ENCODE measurements around the gene ABCD3.

ABCD3 gene

GRCh38 chr1:94544706-94545490 is 126.7 kb downstream of the ABCD3 start:
- peaks cover 3% of the 10 kb centered on the region; the same call in 1 of the 2 replicates for H3K9me3 ChIP-seq
- no peak overlapping the region for H3K9ac ChIP-seq
- no peak overlapping the region for H3K27ac ChIP-seq
- H3K4me2 ChIP-seq = no peak overlapping the region
- no peaks in the 10 kb centered on the region for H4K20me1 ChIP-seq
- no peak for TF ChIP-seq Cebpa-rat (IDR thresholded peaks at IDR 0.05)
- H3K27me3 ChIP-seq = peaks cover 20% of the 10 kb centered on the region
- no peak overlapping the region for H3K4me3 ChIP-seq
- no peaks in the 10 kb centered on the region for H3K36me3 ChIP-seq
- peaks cover 21% of the 10 kb centered on the region for H3K4me1 ChIP-seq

- Histone ChIP-seq H3K27me3 (no peaks in the 10 kb centered on the region), H3K36me3 (no peaks in the 10 kb centered on the region), H4K20me1 (no peaks in the 10 kb centered on the region), H3K9ac (no peak overlapping the region), H3K4me1 (peaks cover 10% of the 10 kb centered on the region), H3K4me2 (no peak overlapping the region), H3K27ac (no peak overlapping the region), H3K9me3 (no peaks in the 10 kb centered on the region), H3K4me3 (no peak overlapping the region)
- no peak for TF ChIP-seq Cebpa-rat (IDR thresholded peaks at IDR 0.05)
Observed at GRCh38 chr1:94549706-94550105, 131.5 kb downstream of the ABCD3 start.

GRCh38 chr1:94550396-94550795 is 132.2 kb downstream of the ABCD3 start:
- no peak overlapping the region for H3K27ac ChIP-seq
- no peaks in the 10 kb centered on the region for H3K27me3 ChIP-seq
- no peak overlapping the region for H3K4me2 ChIP-seq
- peaks cover 10% of the 10 kb centered on the region for H3K4me1 ChIP-seq
- no peaks in the 10 kb centered on the region for H3K9me3 ChIP-seq
- H3K4me3 ChIP-seq = no peak overlapping the region
- no peak for TF ChIP-seq Cebpa-rat (IDR thresholded peaks at IDR 0.05)
- no peak overlapping the region for H3K9ac ChIP-seq
- H4K20me1 ChIP-seq = no peaks in the 10 kb centered on the region
- no peaks in the 10 kb centered on the region for H3K36me3 ChIP-seq

- H3K4me3 ChIP-seq = no peak overlapping the region
- H3K9ac ChIP-seq = no peak overlapping the region
- H3K4me2 ChIP-seq = 0 out of 2 replicates have a peak overlapping the region, but pooled peaks have one; percentile 13
- no peaks in the 10 kb centered on the region for H3K36me3 ChIP-seq
- no peaks in the 10 kb centered on the region for H3K9me3 ChIP-seq
- TF ChIP-seq Cebpa-rat (IDR thresholded peaks at IDR 0.05) = no peak
- H4K20me1 ChIP-seq = no peaks in the 10 kb centered on the region
- peaks cover 10% of the 10 kb centered on the region for H3K4me1 ChIP-seq
- no peaks in the 10 kb centered on the region for H3K27me3 ChIP-seq
- no peak overlapping the region for H3K27ac ChIP-seq
Observed at GRCh38 chr1:94550800-94551241, 132.6 kb downstream of the ABCD3 start.

- Histone ChIP-seq H3K27ac (no peak overlapping the region), H4K20me1 (no peaks in the 10 kb centered on the region), H3K4me1 (peaks cover 10% of the 10 kb centered on the region), H3K4me2 (no peak overlapping the region), H3K9me3 (no peaks in the 10 kb centered on the region), H3K36me3 (no peaks in the 10 kb centered on the region), H3K27me3 (no peaks in the 10 kb centered on the region), H3K4me3 (no peak overlapping the region), H3K9ac (no peak overlapping the region)
- no peak for TF ChIP-seq Cebpa-rat (IDR thresholded peaks at IDR 0.05)
Observed at GRCh38 chr1:94551449-94551848, 133.3 kb downstream of the ABCD3 start.

DNA sequence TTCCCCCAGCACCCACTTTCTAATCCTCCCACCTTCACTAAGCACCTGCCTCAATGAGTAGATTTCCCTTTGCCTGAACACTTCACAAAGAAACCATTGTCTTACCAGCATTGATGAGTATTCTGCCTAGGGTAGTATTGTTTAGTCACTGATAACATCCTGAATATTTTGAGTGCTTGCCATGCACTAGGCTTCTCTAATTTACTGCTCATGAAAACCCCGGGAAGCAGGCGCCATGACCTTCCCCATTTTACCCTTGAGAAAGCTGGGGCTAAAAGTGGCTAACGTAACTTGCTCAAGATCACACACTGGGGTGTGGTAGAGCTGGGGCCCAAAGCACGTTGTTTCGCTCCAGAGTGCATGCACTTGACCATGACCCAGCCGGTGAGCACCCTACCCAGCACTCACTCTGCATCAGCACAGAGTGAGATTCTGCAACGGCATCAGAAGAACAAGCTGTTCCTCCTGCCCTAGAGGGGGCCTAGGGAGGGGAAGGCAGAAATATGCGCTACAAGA is 133.9 kb downstream of the ABCD3 start:
- TF ChIP-seq Cebpa-rat (IDR thresholded peaks at IDR 0.05) = no peak
- Histone ChIP-seq H4K20me1 (no peaks in the 10 kb centered on the region), H3K27ac (no peak overlapping the region), H3K9me3 (no peaks in the 10 kb centered on the region), H3K9ac (no peak overlapping the region), H3K4me1 (peaks cover 10% of the 10 kb centered on the region), H3K36me3 (no peaks in the 10 kb centered on the region), H3K4me3 (no peak overlapping the region), H3K27me3 (no peaks in the 10 kb centered on the region), H3K4me2 (no peak overlapping the region)

DNA sequence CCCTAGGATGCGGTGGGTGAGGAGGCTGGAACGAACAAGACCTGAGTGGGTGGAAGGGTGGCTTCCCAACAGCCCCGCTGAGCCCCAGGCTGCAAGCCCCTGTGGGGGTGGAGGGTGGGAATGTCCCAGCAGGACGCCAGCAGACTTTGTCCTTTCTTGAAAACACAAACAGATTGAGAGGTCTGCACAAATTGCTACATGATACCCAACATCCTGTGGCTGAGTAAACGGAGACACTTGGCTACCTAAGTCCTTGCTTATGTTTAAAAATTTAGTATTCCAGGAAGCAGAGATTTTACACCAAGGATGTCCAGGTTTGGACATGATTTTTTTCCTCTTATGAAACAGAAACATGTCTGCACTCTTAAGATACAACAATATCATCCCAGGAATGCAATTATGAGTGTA is 135.1 kb downstream of the ABCD3 start:
- Histone ChIP-seq H3K27me3 (no peaks in the 10 kb centered on the region), H3K9me3 (no peaks in the 10 kb centered on the region), H3K4me1 (peaks cover 10% of the 10 kb centered on the region), H3K4me3 (no peak overlapping the region), H3K36me3 (no peaks in the 10 kb centered on the region), H4K20me1 (no peaks in the 10 kb centered on the region), H3K9ac (no peak overlapping the region), H3K27ac (no peak overlapping the region), H3K4me2 (no peak overlapping the region)
- no peak for TF ChIP-seq Cebpa-rat (IDR thresholded peaks at IDR 0.05)

DNA sequence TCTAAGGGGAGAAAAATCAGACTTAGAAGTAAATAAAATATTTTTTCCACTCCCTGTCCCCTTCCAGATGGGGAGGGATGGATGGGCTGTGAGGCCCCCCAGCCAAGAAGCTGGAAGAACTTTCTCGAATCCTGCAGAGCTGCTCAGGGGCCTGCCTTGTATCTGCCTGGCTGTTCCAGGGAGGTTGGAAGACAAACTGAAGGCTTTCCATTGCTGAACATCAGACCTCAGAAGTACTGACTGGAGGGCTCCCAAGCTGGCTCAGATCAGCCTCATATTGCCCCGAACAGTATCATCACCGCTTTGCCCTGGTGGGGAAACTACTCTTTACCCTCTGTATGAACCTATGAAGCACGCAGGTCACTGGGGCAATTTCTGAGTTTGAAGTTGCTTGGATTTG is 135.7 kb downstream of the ABCD3 start:
- H3K27me3 ChIP-seq = no peaks in the 10 kb centered on the region
- TF ChIP-seq Cebpa-rat (IDR thresholded peaks at IDR 0.05) = no peak
- no peaks in the 10 kb centered on the region for H4K20me1 ChIP-seq
- no peak overlapping the region for H3K9ac ChIP-seq
- H3K4me2 ChIP-seq = no peak overlapping the region
- no peaks in the 10 kb centered on the region for H3K36me3 ChIP-seq
- H3K27ac ChIP-seq = no peak overlapping the region
- H3K9me3 ChIP-seq = no peaks in the 10 kb centered on the region
- no peak overlapping the region for H3K4me3 ChIP-seq
- peaks cover 10% of the 10 kb centered on the region for H3K4me1 ChIP-seq

- H3K4me3 ChIP-seq = no peak overlapping the region
- no peak overlapping the region for H3K4me2 ChIP-seq
- H3K27me3 ChIP-seq = no peaks in the 10 kb centered on the region
- H3K27ac ChIP-seq = no peak overlapping the region
- peaks cover 10% of the 10 kb centered on the region for H3K4me1 ChIP-seq
- no peaks in the 10 kb centered on the region for H4K20me1 ChIP-seq
- H3K9ac ChIP-seq = no peak overlapping the region
- no peaks in the 10 kb centered on the region for H3K36me3 ChIP-seq
- no peak for TF ChIP-seq Cebpa-rat (IDR thresholded peaks at IDR 0.05)
- H3K9me3 ChIP-seq = no peaks in the 10 kb centered on the region
Observed at GRCh38 chr1:94554580-94554979, 136.4 kb downstream of the ABCD3 start.

DNA sequence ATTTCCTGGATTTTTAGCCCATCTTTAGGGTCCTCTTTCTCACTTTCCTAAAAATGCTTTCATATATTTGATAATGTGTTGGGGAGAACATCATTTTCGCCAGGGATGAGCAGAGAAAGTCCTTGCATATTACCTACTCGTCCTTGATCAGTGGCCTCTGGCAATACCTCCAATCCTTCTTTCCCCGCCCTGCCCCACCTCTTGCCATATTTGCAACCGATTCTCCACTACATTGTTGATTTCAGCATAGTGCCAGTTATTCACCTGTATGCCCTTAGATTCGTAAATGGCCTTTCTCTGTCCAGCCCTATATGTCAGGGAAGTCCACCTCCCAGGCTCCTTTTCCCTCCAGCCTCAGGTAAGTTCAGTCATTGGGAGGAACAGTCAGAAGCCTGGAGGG is 136.9 kb downstream of the ABCD3 start:
- H3K36me3 ChIP-seq = no peaks in the 10 kb centered on the region
- H4K20me1 ChIP-seq = no peaks in the 10 kb centered on the region
- no peaks in the 10 kb centered on the region for H3K9me3 ChIP-seq
- peaks cover 10% of the 10 kb centered on the region for H3K4me1 ChIP-seq
- H3K27ac ChIP-seq = no peak overlapping the region
- H3K4me2 ChIP-seq = no peak overlapping the region
- H3K9ac ChIP-seq = no peak overlapping the region
- TF ChIP-seq Cebpa-rat (IDR thresholded peaks at IDR 0.05) = no peak
- H3K4me3 ChIP-seq = no peak overlapping the region
- no peaks in the 10 kb centered on the region for H3K27me3 ChIP-seq
